Glomerular visceral epithelial cell (primary cell): ENCODE results near the gene EPB41L4B.
A peak's percentile ranks its signal among the peaks of the same experiment; 100 is the strongest.
"Not testable (repeated sequence)": the region's sequence is repeated elsewhere in the genome, so short reads cannot be mapped to it uniquely, and the experiment has no call there.

Experiments
- DNase-seq: peaks from one replicate; pipeline ENCODE4 v3.0.0-alpha.2; 2016; ENCODE audit errors: extremely low spot score

The EPB41L4B gene

DNA sequence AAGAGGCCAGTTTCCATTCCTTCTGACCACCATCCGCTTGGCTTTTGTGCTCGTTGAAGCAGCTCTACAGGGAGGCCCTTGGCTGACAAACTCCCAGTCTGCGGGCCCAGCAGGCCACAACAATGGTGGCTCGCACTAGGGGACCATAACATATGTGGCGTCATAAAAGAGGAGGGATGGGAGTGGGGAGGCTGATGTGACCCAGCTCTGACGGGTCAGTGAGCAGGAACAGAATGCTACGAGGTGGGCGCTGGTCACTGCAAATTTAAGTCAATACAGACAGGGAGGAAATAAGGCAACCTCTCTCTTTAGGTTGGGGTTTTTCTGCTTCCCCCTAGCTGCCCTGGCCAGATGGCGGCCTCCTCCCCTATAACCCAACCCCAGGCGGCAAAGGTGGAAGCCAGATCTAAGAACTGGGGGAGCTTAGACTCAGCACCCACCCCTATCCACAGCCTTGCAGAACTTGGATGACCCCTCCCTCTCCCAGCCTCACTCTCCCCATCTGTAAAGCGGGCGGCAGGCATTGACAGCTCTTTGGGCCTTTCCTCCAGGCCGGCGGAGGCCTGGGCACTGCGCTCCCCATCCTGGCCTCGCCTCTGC, 154.6 kb downstream of the EPB41L4B start:
- no peak for DNase-seq

DNA sequence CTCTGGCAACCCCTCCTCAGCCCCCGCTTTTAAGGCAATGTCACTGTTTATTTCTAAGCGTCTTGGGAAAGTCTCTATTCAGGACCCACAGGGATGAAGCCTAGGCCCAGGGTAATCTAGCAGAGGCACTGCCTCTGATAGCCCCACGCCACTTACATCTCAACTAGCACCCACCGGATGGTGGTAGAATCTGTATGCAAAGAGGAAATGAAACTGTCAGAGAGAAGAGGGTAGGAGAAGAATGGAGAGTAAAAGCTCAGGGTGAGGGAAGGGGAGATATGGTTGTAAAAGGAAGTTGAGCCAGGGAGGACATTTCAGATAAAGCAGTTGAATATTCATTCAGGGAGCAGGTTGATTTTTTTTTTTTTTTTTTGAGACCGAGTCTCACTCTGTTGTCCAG, 156.8 kb downstream of the EPB41L4B start:
- no peak for DNase-seq

DNA sequence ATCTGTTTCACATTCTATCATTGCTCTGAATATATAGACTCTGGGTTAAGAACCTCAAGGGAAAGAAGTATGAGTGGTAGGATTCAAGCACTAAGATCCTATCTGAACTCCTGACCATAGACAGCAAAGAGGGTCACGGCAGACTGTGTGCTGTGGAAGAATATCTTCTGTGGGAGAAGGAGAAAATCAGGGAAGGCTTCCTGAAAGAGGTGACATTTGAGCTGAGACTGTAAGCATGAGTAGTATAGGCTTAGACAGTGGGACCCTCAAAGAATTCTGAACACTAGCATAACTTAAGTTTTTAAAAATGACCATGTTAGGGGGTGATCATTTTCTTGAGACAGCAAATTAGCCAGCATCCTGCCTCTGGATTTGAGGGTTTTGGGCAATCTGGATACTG, 157.7 kb downstream of the EPB41L4B start:
- DNase-seq, result no peak

DNA sequence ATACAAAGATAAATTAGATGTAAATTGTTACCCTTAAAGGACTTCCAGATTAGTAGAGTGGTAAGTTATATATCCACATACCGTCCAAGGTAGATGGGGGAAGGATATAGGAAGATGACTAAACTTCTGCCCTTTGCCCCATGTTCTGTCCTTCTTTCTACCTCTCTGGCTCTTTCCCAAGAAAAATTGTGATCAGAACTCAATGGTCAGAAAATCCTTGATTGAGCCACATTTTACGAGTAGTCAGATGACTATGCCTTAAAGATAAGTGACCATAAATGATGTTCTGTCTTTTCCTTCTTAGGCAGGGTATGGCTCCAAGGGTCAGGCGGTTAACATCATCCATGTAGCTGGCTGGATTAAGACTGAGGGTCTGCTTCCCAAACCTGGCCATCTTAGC, 158.2 kb downstream of the EPB41L4B start:
- DNase-seq, result no peak

DNA sequence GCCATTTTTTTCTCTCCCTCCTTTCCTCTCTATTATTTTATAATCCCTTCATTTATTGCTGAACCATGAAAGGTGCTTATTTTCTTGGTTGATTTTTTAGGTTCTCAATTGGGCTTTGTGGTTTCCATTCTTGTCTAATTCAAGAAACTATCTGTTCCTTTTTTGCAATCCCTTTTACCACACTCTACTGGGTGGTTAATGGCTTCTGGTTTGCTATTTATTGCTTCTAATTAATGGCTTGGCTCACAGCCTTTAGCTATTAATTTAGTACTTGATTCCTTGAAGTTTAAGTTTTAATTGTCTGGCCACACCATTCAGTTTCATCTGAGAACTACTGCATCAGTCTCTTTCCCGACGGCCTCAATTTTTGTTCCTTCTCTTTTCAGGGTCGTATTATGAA, 159.4 kb downstream of the EPB41L4B start:
- no peak for DNase-seq

DNA sequence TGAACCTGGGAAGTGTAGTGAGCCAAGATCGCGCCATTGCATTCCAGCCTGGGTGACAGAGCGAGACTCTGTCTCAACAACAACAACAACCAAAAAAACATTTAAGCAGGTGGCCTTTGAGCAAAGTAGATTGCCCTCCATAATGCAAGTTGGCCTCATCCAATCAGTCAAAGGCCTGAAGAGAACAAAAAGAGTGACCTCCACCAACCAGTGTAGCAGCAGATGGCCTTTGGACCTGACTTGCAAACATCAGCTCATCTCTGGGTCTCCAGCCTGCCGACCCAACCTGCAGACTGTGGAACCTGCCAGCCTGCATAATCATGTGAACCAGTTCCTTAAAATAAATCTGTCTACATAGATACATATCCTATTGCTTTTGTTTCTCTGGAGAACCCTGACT, 161.3 kb downstream of the EPB41L4B start:
- DNase-seq, result no peak

DNA sequence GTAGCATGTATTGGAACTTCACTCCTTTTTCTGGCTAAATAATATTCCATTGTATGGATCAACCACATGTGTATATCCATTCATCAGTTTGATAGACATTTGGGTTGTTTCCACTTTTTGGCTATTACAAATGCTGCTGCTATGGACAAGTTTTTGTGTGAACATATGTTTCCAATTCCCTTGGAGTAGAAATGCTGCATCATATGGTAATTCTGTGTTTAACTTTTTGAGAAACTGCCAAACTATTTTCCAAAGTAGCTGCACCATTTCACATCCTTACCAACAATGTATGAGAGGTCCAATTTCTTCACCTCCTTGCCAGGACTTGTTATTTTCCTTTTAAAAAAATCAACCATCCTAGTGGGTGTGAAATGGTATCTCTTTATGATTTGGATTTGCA, 162.2 kb downstream of the EPB41L4B start:
- DNase-seq, result no peak

DNA sequence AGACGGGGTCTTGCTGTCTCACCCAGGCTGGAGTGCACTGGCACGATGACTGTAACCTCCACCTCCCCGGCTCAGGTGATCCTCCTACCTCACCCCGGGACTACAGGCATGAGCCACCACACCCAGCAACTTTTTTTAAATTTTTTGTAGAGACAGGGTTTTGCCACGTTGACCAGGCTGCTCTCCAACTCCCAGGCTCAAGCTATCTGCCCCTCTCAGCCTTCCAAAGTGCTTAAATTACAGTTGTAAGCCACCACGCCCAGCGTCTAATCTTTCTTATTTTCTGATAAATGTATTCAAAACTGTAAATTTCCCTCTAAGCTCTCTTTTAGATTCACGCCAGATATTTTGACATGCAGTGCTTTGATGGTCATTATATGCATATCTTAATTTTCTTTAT, 164.2 kb downstream of the EPB41L4B start:
- DNase-seq, result no peak

DNA sequence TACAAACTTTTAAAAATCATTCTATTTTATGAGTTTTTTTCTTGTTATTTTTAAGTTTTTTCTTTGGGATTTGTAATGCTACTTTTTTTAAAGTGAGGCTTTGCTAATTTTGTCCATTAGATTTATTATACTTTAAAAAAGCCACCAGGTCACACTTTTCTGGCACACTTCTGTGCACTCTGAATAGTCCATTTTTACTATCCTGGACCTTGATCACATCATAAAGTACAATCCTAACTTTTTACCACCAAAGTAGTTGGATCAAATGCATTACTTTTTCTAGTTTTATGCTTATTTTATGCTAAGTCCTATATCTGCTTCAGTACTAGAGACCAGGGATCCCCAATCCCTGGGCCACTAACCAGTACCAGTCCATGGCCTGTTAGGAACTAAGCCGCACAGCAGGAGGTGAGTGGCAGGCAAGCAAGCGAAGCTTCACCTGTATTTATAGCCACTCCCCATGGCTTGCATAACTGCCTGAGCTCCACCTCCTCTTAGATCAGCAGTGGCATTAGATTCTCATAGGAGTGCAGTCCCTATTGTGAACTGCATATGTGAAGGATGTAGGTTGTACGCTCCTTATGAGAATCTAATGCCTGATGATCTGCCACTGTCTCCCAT, 169.8 kb downstream of the EPB41L4B start:
- DNase-seq, result no peak

DNA sequence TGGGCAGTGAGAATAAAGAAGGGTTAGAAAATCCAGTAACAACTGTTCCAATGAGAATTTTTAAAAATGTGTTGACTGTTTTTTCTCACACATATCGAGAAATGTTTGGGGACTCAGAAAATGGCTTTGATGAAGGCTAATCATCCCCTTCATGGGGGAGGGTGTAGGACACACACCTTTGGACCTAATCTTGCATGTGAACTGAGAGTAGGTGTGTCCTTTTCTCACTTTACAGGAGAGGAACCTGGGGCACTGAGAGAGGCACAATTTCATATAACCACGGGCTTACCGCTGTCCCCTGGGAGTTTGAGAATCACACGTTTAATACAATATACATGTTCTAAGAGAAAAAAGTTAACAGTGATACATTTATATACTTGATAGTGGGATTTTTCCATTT, 171.1 kb downstream of the EPB41L4B start:
- DNase-seq, result no peak

DNA sequence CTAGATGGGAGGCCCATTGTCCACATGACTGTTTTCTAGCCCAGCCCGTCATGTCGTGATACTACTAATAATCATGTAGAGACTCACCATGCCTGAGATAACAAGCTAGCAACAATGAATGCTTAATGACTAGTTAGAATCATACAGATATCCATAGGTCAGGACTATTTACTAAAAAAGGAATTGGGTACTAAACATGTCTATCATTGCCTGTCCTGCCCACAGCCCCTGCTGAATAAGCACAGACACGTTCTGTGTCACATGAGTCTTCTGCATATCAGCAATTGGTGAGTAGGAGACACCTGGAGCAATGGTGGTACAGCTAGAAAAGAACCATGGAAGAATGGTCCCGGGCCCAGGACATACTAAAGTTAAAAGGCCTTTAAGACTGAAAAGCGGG, 171.8 kb downstream of the EPB41L4B start:
- DNase-seq, result no peak

DNA sequence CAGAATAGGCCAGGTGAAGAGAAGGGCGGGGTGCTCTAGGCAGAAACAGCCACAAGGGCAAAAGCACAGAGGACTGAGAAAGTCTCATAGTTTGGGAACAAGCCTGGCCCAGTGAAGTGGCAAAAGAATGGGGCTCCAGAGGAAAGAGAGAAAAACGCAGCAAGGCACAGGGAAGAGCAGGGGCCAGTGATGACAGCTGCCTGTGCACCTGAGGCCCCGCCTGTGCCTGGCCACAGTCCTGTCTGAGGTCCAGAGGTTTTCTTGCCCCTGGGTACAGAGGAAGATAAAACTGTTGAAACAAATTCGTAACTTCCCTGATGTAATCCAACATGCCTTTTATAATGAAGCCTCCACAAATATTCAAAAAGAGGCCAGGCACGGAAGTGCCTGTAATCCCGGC, 175.8 kb downstream of the EPB41L4B start:
- no peak for DNase-seq

DNA sequence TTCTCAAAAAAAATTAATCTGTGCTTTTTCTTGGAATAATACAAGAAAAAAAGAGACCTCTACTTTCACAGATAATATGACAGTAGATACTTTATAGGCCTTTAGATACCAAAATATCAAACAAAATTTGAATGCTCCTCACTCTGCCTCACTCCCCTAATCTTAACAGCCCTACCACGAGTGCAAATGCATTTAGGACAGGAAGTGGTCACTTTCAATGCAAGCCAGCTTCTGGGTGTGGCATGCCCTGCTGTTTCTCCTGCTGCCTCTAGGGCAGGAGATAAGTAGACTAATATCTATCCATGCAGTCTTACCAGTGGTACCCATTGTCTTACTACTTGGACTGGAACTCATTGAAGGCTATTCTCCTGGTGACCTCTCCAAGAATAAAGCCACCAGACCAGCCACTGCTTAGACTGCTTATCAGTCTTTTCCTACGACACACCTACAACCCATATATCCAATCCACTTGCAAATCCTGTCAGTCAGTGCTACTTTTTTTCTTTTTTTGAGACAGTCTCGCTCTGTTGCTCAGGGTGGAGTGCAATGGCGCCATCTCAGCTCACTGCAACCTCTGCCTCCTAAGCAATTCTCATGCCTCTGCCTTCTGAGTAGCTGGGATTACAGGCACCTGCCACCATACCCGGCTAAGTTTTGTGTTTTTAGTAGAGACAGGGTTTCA, 176.8 kb downstream of the EPB41L4B start:
- peak; percentile 36 for DNase-seq

DNA sequence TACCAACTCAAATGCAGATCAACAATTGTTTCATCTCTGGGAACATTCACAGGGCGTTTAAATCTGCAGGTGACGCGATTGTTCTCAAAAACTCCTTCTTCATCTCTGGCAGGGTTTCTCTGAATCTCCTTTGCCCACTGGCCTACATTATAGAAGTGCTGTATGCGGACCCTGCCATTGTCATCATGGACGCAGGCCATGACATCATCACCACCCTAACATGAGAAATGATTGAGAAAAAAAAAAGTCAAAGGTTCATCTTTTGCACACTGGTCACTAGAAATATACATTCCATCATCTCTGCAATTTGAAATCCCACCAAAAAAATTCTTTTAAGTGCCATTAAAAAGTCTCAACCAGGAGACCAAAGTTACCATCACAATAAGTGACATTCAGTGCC, 179.5 kb downstream of the EPB41L4B start:
- no peak for DNase-seq

DNA sequence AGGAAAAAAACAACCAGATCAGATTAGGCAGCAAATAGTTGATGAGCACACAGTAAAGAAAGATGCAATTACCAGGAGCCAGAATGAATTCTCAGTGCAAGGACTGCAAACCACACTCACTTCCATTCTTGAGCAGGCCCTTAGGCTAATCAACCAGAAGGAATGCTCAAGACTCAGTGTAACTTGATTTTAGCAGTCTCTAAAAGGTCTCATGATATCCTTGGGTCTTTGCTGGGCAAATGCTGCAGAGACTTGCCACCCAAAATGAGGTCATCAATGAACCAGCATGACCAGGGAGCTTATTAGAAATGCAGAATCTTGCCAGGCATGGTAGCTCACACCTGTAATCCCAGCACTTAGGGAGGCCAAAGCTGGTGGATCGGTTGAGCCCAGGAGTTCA, 181.0 kb downstream of the EPB41L4B start:
- no peak for DNase-seq

DNA sequence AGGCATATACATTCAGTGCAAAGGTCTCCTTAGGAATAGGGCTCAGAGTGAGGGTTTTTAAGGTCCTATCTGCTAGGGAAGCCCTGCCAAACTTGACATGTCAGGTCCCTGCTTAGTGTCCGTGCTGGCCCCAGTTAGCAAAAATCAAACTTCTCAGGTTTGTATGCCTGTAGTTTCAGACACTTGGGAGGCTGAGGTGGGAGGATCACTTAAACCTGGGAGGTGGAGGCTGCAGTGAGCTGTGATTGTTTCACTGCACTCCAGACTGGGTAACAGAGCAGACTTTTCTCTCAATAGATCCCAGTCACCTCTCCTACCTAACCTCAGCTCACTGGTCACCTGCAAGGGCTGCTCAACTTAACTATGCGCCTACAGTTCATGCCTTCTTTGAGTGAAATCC, 182.4 kb downstream of the EPB41L4B start:
- no peak for DNase-seq

DNA sequence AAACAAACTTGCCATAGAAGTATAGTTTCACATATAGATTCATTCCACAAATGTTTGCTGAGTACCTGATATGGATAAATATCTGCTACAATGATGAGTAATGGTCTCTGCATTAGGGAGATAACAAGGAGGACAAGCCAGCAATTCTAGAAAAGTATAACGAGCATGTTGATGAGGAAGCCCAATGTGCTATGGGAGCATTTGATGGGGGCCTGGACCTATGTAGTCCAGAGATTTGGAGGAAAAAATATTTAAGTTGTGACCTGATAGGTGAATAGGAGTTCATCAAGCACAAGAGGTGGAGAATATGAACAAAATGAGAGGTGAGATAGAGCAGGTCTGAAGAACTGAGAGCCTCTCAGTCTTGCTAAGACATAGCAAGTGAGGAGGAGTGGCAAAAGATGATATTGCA, 186.7 kb downstream of the EPB41L4B start:
- DNase-seq, result no peak

DNA sequence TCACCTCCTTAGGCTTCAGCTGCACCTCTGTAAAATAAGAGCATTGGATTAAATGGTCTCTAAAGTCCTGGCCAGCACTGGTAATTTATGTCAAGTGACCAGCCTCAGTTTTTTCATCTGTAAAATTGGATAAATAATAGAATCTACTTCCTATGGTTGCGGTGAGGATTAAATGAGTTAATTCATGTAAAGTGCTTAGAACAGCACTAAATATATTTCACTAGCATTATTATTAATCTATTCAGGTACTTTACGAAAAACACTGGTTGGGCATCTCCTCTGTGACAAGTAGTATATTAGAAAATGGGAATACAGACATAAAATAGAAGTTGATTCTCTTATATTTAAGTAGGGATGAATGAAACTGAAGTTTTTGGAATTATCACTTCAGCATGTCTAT, 187.3 kb downstream of the EPB41L4B start:
- DNase-seq, result no peak

DNA sequence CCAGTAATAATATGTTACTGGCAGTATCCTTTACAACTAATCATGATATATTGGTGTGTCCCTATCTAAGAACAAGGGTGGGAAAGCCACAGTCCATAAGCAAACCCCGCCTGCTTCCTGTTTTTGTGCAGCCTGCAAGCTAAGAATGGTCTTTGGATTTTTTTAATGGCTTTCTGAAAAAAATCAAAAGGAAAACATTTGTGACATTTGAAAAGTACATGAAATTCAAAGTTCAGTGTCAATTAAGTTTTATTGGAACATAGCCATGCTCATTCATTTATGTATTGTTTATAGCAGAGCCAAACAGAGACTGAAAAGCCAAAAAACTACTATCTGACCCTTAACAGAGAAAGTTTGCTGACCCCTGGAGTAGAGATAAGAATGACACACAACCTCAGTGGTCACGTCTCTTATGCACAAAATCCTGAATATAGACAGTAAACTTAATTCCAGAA, 188.3 kb downstream of the EPB41L4B start:
- DNase-seq, result no peak

DNA sequence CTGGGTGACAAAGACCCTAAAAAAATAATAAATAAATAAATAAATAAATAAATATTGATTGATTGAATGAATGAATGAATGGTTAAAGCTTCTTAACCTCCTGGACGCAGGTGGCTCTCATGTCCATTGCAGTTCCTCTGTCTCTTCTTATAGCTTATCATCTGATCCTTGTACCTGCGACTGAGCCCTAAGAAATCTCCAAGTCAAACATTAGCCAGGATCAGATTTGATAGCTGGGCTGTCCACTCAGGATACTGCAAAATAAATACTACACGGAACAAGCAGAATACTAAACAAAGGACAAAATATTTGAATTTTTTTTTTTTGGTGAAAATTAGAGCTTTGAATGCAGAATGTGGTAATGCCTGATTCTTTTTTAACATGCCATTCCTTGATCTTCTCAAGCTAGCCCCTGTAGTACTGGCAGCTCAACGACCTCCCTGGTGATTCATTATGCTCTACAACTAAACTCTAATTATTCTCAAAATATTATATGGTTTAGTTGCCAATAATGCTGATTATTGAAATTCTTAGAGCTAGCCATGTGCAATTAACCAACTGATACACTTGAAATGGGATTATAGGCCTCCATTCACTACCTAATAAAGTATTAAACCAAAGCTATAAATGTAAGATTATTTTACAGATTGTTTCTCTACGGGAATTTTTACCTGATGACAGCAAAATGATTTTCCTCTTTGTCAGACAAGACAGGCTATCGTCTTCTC, 191.2 kb downstream of the EPB41L4B start:
- no peak for DNase-seq

DNA sequence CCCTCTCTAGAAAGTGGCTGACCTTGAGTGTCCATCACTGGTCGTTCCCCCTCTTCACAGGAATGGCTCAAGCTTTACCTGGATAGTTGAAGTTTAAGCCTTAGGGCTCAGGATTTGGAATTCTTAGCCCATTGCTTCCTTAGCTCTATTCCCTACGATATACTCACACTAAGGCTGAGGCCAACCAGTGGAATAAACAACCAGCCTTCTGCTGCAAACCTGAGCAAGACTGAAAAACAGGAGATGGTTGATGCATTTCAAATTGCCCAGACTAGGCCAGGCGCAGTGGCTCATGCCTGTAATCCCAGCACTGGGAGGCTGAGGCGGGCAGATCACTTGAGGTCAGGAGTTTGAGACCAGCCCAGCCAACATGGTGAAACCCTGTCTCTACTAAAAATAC, 194.2 kb downstream of the EPB41L4B start:
- not testable (repeated sequence) for DNase-seq

DNA sequence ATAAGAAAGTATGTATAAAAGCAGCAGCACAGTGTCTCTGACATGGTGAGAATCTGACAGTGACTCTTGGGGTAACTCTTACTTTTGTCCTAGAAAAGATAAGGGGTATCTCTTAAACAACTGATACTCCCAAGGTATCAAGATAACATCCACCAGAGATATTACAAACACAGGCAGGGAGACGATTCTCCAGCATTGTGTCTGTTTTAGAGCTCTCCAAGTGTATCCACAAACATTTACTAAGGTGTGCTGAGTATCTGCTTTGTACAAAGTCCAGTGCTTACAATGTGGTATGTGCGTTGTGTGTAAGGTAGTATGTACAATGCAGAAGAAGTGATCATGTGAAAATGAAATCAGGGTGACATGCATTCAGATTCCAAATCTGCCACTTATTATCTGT, 196.7 kb downstream of the EPB41L4B start:
- DNase-seq, result no peak
